PFSK-1 (cell line): ENCODE measurements around the gene WAC.

Experiments
- POLR2AphosphoS5 ChIP-seq: IDR thresholded peaks from 2 replicates; pipeline ENCODE4 v1.6.1; 2012; ENCODE audit warnings: low read depth, mild to moderate bottlenecking, control low read depth, low read length, moderate library complexity
- SIN3A ChIP-seq: IDR thresholded peaks from 2 replicates; pipeline ENCODE4 v1.6.1; 2012; ENCODE audit warnings: mild to moderate bottlenecking, low read length, moderate library complexity, borderline replicate concordance; ENCODE audit not compliant: insufficient read depth
- TAF1 ChIP-seq: IDR thresholded peaks from 2 replicates; pipeline ENCODE4 v1.6.1; 2012; ENCODE audit warnings: low read length, control low read depth, borderline replicate concordance; ENCODE audit not compliant: insufficient read depth

DNA sequence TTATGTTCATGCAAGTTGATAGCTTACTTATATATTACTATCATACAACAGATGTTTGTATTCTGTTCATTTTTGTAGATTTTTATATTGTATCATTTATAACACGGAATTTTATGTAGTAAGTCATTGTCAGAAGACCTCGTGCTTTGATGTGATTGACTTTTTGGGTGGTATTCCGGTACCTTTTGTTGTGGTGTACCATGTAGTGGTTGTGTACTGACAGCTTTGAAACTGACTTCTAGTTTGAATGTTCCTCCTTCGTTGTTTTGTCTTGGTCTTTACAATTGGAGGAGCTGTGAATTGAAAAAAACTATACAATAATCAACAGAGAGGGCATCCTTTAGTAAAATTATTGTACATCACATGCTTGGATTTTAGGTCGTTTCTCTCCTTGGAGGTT, 61.5 kb downstream of the WAC start:
- TF ChIP-seq POLR2AphosphoS5 (no peak), TAF1 (no peak), SIN3A (no peak)
